ENCODE measurements around the gene RAPGEF6. TPM values are rescaled to one million over a fixed set of nuclear protein-coding genes. Genes with fewer than 3 reads are reported as not detected.
"Not testable (repeated sequence)": the region's sequence is repeated elsewhere in the genome, so short reads cannot be mapped to it uniquely, and the experiment has no call there.

Gene RAPGEF6
- total RNA-seq, 4 donors from 2014 or later: 10.2 to 26.5 (median 13.7) TPM

DNA sequence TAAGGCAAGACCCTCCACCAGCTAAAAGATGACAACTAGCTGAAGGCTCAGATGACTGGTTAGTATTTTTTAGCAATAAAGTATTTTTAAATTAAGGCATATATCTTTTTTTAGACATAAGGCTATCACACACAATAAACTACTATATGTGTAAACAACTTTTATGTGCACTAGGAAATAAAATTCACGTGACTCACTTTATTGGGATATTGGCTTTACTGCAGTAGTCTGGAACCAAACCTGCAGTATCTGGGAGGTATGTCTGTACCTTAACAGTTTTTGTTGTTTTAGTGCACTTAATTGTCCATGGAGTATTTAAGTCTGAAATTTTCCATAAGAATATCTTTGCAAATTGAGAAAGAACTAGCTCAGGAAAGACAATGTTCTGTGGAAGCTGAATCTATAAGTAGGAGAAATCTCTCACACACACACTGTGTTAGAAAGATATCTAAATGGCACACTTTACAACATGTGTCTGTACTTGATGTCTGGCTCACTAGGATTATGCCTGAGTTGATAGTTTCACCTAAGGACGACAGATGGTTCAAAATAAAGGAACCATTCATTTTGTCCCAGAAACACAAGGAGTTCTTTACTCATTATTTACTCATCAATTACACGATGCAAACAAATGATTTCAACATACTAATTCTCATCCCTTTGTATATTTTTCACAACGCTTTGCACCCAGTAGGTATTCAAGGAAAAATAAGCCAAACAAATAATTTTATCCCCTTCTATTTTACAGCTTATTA, 4.6 kb downstream of the RAPGEF6 start:
- 35 to 41% methylated on average over 4 of the region's 4 CpGs for WGBS, 2 donors
- no peaks in the 10 kb centered on the region for H3K36me3 ChIP-seq
- intact Hi-C loops (cut with DNase I): loop anchor here (10.0 kb wide), 1 partner anchor 164 kb away; the partner anchor contains the start of gene FNIP1
- H3K9me3 ChIP-seq: no peaks in the 10 kb centered on the region
- H3K4me1 ChIP-seq: peaks cover 15 to 44% (median 20%) of the 10 kb centered on the region in 3 donors
- no peaks in the 10 kb centered on the region for H3K27me3 ChIP-seq
- TF ChIP-seq, protein P1, sequence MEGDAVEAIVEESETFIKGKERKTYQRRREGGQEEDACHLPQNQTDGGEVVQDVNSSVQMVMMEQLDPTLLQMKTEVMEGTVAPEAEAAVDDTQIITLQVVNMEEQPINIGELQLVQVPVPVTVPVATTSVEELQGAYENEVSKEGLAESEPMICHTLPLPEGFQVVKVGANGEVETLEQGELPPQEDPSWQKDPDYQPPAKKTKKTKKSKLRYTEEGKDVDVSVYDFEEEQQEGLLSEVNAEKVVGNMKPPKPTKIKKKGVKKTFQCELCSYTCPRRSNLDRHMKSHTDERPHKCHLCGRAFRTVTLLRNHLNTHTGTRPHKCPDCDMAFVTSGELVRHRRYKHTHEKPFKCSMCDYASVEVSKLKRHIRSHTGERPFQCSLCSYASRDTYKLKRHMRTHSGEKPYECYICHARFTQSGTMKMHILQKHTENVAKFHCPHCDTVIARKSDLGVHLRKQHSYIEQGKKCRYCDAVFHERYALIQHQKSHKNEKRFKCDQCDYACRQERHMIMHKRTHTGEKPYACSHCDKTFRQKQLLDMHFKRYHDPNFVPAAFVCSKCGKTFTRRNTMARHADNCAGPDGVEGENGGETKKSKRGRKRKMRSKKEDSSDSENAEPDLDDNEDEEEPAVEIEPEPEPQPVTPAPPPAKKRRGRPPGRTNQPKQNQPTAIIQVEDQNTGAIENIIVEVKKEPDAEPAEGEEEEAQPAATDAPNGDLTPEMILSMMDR (IDR thresholded peaks at IDR 0.05): no peak
- TF ChIP-seq POLR2A (IDR thresholded peaks at IDR 0.05): no peak
- DNase-seq: no peak
- H3K4me3 ChIP-seq: no peak overlapping the region
- no peak overlapping the region for H3K27ac ChIP-seq

DNA sequence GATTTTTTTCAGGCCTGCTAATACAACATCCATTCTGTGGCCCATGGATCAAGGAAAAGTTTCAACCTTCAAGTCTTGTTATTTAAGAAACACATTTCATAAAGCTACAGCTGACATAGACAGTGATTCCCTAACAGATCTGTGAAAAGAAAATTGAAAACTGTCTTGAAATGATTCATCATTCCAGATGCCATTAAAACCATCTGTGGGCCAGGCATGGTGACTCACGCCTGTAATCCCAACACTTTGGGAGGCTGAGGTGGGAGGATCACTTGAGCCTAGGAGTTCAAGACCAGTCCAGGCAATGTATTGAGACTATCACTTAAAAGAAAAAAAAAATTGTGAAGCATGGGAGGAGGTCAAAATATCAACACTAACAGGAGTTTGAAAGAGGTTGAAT, 6.0 kb downstream of the RAPGEF6 start:
- Histone ChIP-seq H3K9me3 (no peaks in the 10 kb centered on the region), H3K4me1 (peaks cover 15 to 41% (median 20%) of the 10 kb centered on the region in 3 donors), H3K27ac (no peak overlapping the region), H3K27me3 (no peaks in the 10 kb centered on the region), H3K36me3 (no peaks in the 10 kb centered on the region), H3K4me3 (no peak overlapping the region)
- 57 to 60% methylated on average over 1 of the region's 1 CpG for WGBS, 2 donors
- no peak for DNase-seq
- TF ChIP-seq POLR2A (IDR thresholded peaks at IDR 0.05): no peak
- intact Hi-C loops (cut with DNase I): no loop called here

DNA sequence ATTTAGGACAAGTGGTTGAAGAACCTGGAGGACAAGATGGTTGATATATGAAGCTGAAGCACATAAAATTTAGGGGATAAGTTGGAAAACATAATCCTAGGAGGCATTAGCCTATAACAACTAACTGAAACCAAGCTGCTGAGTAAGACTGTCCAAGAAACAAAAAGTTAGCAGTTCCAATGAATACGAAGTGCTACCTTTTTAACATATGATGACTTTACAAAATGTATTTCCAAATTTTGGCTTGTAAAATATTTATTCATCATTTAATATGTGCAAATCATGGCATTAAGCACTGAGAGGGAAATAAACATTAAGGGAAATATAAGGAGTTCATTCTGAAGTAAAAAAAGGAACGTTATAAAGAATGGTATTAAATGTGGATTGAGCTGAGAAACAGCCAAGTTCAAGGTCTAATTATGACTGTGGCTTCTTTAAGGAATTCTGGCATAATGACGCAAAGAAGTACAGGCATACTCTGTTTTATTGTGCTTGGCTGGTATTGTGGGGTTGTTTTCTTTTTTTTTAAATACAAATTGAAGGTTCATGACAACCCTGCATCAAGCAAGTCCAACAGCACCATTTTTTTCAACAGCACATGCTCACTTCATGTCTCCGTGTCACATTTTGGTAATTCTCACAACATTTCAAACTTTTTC, 7.7 kb downstream of the RAPGEF6 start:
- no peaks in the 10 kb centered on the region for H3K36me3 ChIP-seq
- intact Hi-C loops (cut with DNase I): no loop called here
- 84% methylated on average over 4 of the region's 4 CpGs for WGBS, 2 donors
- no peak overlapping the region for H3K4me3 ChIP-seq
- no peaks in the 10 kb centered on the region for H3K27me3 ChIP-seq
- TF ChIP-seq, protein P1 (IDR thresholded peaks at IDR 0.05): no peak
- TF ChIP-seq POLR2A (IDR thresholded peaks at IDR 0.05): no peak
- DNase-seq: no peak
- peaks cover 4 to 28% (median 9%) of the 10 kb centered on the region in 3 donors for H3K4me1 ChIP-seq
- no peak overlapping the region for H3K27ac ChIP-seq
- H3K9me3 ChIP-seq: no peaks in the 10 kb centered on the region

DNA sequence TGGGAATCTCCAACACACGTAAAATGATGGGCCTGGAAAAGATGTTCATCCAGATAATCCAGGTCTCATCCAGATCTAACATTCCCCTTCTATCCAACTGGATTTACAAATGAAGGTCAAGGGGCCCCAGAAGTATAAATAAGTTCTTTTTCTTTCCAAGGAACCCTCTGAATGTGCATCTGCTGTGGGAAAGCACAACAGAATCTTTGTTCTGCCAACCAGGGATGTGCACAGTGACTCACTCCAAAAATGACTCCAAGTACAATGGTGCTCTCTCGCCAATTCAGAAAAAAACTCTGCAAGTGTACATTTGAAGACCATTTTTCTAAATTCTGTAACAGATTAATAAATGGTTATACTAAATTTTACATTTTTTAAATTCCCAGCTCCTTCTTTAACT, 12.4 kb downstream of the RAPGEF6 start:
- intact Hi-C loops (cut with DNase I): no loop called here
- Histone ChIP-seq H3K27me3 (no peaks in the 10 kb centered on the region), H3K4me1 (peaks cover 0 to 12% (median 0%) of the 10 kb centered on the region in 3 donors), H3K36me3 (no peaks in the 10 kb centered on the region), H3K4me3 (no peak overlapping the region), H3K27ac (no peak overlapping the region), H3K9me3 (no peaks in the 10 kb centered on the region)
- WGBS, 2 donors: 62 to 71% methylated on average over 2 of the region's 2 CpGs
- DNase-seq: no peak
- TF ChIP-seq, protein P1 (IDR thresholded peaks at IDR 0.05): no peak
- TF ChIP-seq POLR2A (IDR thresholded peaks at IDR 0.05): no peak

DNA sequence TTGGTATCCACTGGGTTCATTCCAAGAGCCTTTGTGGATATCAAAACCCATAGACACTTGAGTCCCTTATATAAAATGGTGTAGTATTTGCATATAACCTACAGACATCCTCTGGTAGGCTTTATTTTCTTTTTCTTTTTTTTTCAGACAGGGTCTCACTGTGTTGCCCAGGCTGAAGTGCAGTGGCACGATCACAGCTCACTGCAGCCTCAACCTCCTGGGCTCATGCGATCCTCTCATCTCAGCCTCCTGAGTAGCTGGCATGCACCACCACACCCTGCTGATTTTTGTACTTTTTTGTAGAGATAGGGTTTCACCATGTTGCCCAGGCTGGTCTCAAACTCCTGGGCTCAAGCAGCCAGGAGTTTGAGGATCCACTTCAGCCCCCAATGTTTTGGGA, 13.9 kb downstream of the RAPGEF6 start:
- H3K27me3 ChIP-seq; H3K4me3 ChIP-seq; DNase-seq; intact Hi-C loops (cut with DNase I); H3K9me3 ChIP-seq; H3K36me3 ChIP-seq; H3K27ac ChIP-seq: not testable (repeated sequence)
- 89 to 90% methylated on average over 2 of the region's 2 CpGs for WGBS, 2 donors
- peaks cover 0 to 12% (median 0%) of the 10 kb centered on the region in 3 donors for H3K4me1 ChIP-seq

DNA sequence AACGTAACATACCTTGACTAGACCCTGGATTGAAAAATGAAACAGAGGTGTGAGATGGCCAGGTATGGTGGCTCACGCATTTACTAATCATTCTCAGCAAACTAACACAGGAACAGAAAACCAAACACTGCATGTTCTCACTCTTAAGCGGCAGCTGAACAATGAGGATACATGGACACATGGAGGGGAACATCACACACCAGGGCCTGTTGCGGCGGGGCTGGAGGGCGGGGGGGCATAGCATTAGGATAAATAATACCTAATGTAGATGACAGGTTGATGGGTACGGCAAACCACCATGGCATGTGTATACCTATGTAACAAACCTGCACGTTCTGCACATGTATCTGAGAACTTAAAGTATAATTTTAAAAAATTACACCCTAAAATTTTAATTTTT, 15.9 kb downstream of the RAPGEF6 start:
- DNase-seq: no peak
- TF ChIP-seq POLR2A (IDR thresholded peaks at IDR 0.05): no peak
- TF ChIP-seq, protein P1 (IDR thresholded peaks at IDR 0.05): no peak
- no peaks in the 10 kb centered on the region for H3K27me3 ChIP-seq
- H3K27ac ChIP-seq: no peak overlapping the region
- 82 to 84% methylated on average over 8 of the region's 8 CpGs for WGBS, 2 donors
- no peaks in the 10 kb centered on the region for H3K36me3 ChIP-seq
- peaks cover 0 to 12% (median 0%) of the 10 kb centered on the region in 3 donors for H3K4me1 ChIP-seq
- no peaks in the 10 kb centered on the region for H3K9me3 ChIP-seq
- no peak overlapping the region for H3K4me3 ChIP-seq
- intact Hi-C loops (cut with DNase I): no loop called here
